Activated T-cell treated with anti-CD3 and anti-CD28 coated beads for 1 hour (primary cell): ENCODE results near the gene SYT4.

Source experiments
- DNase-seq: peaks from one replicate; pipeline ENCODE4 v3.0.0-alpha.2; 2020; ENCODE audit warnings: low read depth

SYT4 gene

GRCh38 chr18:43220691-43221090, 56.6 kb downstream of the SYT4 start:
- no peak for DNase-seq
